ENCODE measurements around the gene DSTN.

DNA sequence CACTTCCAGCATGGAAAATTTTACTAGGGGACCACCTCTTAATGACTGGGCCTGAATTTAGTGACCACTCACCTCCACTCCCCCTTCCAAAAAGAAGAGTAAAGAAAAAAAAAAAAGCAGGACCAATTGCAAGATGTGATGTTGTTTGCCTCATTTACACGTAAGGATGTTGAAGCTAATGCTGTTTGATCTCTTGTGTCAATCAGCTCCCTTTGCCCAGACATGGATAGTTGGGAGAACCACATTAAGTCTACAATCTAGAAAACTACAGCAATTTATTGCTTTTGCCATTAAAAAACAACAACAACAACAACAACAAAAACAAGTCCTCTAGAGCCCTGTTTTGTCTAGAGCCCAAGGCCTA, 11.0 kb upstream of the DSTN start:
- TF ChIP-seq CTCF (IDR thresholded peaks at IDR 0.05; ENCODE audit: low read length) (no peak), EZH2 (IDR thresholded peaks at IDR 0.05; ENCODE audit: borderline replicate concordance, low read length) (no peak)
